Naive B cell (primary cell): ENCODE results near the gene XK. TPM values are rescaled to one million over a fixed set of nuclear protein-coding genes. Genes with fewer than 3 reads are reported as not detected.
A peak's percentile ranks its signal among the peaks of the same experiment; 100 is the strongest.

Source experiments
- ATAC-seq, 2 donors: fragments of 150-1000 bp; cut with Tn5 transposase; 2 replicates each; pipeline ENCODE4 v1.10.0; 2021; ENCODE audit warnings: low read depth in 2 of 2, mild to moderate bottlenecking in 2 of 2, moderate library complexity in 2 of 2
- DNase-seq: peaks from one replicate; pipeline ENCODE4 v3.0.0; 2022
- H3K27ac Mint-ChIP-seq, 6 donors: one replicate each; pipeline ENCODE4 v1.8.0; 2020 to 2022; ENCODE audit warnings: mild to moderate bottlenecking in 6 of 6, mixed read lengths in 6 of 6, moderate library complexity in 5 of 6, inconsistent platforms in 2 of 6
- H3K27me3 Mint-ChIP-seq, 3 donors: one replicate each; pipeline ENCODE4 v1.8.0; 2021 to 2022; ENCODE audit warnings: mixed read lengths in 3 of 3, mild to moderate bottlenecking in 1 of 3
- H3K36me3 Mint-ChIP-seq, 2 donors: one replicate each; pipeline ENCODE4 v1.8.0; 2020 to 2022; ENCODE audit warnings: mixed read lengths in 2 of 2, inconsistent platforms in 1 of 2, mild to moderate bottlenecking in 1 of 2
- H3K4me1 Mint-ChIP-seq, 3 donors: one replicate each; pipeline ENCODE4 v1.8.0; 2020 to 2022; ENCODE audit warnings: mixed read lengths in 3 of 3, inconsistent platforms in 1 of 3, mild to moderate bottlenecking in 1 of 3, moderate library complexity in 1 of 3
- H3K4me3 Mint-ChIP-seq, 8 donors: one replicate each; pipeline ENCODE4 v1.8.0; 2020 to 2022; ENCODE audit warnings: mild to moderate bottlenecking in 8 of 8, mixed read lengths in 8 of 8, moderate library complexity in 8 of 8, inconsistent platforms in 2 of 8
- H3K9me3 Mint-ChIP-seq, 7 donors: one replicate each; pipeline ENCODE4 v1.8.0; 2020 to 2022; ENCODE audit warnings: mixed read lengths in 7 of 7, mild to moderate bottlenecking in 5 of 7, inconsistent platforms in 2 of 7, moderate library complexity in 1 of 7
- polyA plus RNA-seq, 6 donors: library from polyadenylated mRNA; unstranded; fragments of 300-500 nt; fragmentation: Illumina TruSeq; gene quantifications; one replicate each; pipeline ENCODE4 v1.2.3, GENCODE V29; 2021; ENCODE audit warnings: low read depth in 6 of 6

XK gene
- polyA plus RNA-seq, 6 donors from 2014 or later, result 0.07 to 0.41 (median 0.22) TPM; not detected in 2

DNA sequence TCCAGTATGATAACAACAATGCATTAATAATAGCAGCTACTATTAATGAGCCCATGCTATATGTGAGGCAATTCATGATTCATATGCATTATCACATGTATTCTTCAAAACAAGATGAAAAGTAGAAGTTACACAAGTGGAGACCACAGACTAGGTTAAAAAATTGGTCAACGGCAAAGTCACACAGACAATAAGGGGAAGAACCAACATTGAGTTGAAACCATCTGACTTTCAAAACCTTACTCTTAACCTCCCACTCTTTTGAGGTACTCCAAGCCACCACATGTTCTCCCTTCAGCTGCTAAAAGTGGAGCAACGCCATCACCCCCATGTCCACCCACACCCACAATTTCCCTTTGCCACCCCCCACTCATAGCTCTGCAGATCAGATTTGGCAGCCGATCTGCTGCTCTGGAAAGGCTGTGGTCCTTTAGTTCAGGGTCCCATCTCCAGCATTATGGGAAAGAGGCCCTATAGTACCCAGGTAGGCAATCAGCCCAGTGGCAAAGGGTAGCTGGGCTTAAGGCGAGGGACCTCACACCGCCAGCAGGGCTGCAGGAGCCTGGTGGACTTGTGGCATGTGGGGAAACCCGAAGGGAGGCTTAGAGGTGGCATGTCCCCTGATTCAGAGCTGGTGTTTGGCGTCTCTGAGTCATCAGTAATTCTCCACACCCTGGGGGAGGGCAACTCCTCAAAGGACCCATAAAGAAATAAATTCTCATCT is 60.8 kb downstream of the XK start:
- no peaks in the 10 kb centered on the region for H3K36me3 Mint-ChIP-seq
- H3K27ac Mint-ChIP-seq, result peak overlapping the region in 5 of 6 donors; percentile 71 to 82 (median 75)
- ATAC-seq, result peak; percentile 66 to 68
- peaks cover 25 to 30% (median 27%) of the 10 kb centered on the region in 3 donors for H3K4me1 Mint-ChIP-seq
- H3K27me3 Mint-ChIP-seq, result no peaks in the 10 kb centered on the region
- peaks cover 0 to 3% (median 0%) of the 10 kb centered on the region in 7 donors for H3K9me3 Mint-ChIP-seq
- DNase-seq, result peak; percentile 32
- peak overlapping the region in 5 of 8 donors; percentile 40 to 81 (median 42) for H3K4me3 Mint-ChIP-seq

DNA sequence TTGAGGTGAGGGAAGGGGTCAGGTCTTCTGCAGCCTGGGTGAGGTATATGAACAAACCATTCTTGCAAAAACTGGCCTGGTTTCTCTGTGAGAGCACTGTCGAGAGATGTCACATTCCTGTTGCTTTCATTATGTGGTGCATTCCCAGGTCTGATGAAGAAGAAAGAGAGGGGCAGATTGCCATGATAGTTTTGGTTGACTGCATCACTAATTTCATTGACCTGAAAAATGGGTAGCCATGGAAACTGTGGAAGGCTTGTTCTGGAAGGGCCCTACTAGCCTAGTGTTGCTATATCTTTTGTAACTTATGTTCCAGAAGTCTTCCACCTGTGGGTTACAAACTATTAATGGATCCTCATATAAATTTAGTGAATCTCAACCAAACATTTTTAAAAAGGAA is 61.4 kb downstream of the XK start:
- no peak for DNase-seq
- Mint-ChIP-seq H3K36me3 (no peaks in the 10 kb centered on the region), H3K4me1 (peaks cover 25 to 36% (median 31%) of the 10 kb centered on the region in 3 donors), H3K27ac (peak overlapping the region in 3 of 6 donors; percentile 71 to 78 (median 75)), H3K4me3 (peak overlapping the region in 4 of 8 donors; percentile 9 to 81 (median 30)), H3K27me3 (no peaks in the 10 kb centered on the region), H3K9me3 (peaks cover 0 to 7% (median 0%) of the 10 kb centered on the region in 7 donors)
- no peak for ATAC-seq

DNA sequence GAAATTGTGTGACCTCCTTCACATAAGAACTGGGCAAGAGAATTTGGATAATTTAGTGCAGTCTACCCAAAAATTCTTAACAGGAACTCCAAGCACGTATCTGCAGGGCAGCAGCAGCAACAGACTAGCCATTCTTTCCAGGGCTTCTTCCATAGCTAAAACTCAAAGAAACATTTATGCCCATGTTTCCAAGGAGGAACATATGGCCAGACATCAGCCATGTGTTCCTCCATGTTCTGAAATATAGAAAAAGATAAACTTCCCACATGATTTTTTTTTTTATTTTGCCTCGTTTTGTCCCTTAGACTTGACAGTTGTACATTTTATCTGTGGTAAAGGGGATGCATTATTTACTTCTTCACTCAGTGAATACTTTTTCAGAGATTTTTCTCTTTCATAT is 66.7 kb downstream of the XK start:
- Mint-ChIP-seq H3K4me3 (no peak overlapping the region), H3K27ac (peak overlapping the region in 1 of 6 donors; percentile 40), H3K27me3 (no peaks in the 10 kb centered on the region), H3K4me1 (peaks cover 16 to 26% (median 17%) of the 10 kb centered on the region in 3 donors), H3K36me3 (no peaks in the 10 kb centered on the region), H3K9me3 (peaks cover 0 to 11% (median 0%) of the 10 kb centered on the region in 7 donors)
- ATAC-seq, result no peak
- no peak for DNase-seq

DNA sequence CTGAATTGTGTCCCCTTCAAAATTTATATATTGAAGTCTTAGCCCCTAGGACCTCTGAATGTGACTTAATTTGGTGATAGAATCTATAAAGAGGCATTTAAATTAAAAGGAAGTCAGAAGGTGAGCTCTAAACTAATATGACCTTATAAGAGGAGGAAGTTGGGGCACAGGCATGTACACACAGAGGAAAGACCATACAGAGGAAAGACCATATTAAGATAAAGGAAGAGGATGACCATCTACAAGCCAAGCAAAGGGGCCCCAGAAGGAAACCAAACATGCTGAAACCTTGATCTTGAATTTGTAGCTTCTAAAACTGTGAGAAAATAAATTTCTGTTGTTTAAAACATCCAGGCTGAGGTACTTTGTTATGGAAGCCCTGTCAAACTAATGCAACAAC is 67.3 kb downstream of the XK start:
- Mint-ChIP-seq H3K4me3 (peak overlapping the region in 3 of 8 donors; percentile 21 to 49 (median 26)), H3K36me3 (no peaks in the 10 kb centered on the region), H3K27ac (peak overlapping the region in 4 of 6 donors; percentile 16 to 79 (median 68)), H3K4me1 (peaks cover 12 to 32% (median 23%) of the 10 kb centered on the region in 3 donors), H3K27me3 (no peaks in the 10 kb centered on the region), H3K9me3 (peaks cover 0 to 11% (median 0%) of the 10 kb centered on the region in 7 donors)
- DNase-seq (no peak), ATAC-seq (no peak)

DNA sequence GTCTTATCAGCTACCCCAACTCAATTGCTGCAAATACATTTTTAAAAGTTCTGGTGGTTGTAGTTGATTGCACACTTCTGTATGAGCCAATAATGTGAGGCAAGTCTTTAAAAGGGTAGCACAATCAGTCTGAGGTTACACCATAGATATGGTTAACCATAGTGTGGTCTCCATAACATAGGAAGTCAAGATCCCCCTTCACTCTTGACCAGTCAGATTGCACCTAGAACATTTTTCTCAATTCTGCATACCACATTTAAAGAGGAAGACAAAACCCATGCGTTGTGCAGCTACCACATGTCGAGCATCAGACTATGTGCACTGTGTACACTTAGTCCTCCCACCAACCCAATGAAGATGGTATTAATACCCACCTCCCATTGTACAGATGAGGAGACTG is 67.8 kb downstream of the XK start:
- H3K4me3 Mint-ChIP-seq, result peak overlapping the region in 1 of 8 donors; percentile 21
- H3K27ac Mint-ChIP-seq, result peak overlapping the region in 1 of 6 donors; percentile 84
- peaks cover 12 to 32% (median 25%) of the 10 kb centered on the region in 3 donors for H3K4me1 Mint-ChIP-seq
- peaks cover 0 to 11% (median 1%) of the 10 kb centered on the region in 7 donors for H3K9me3 Mint-ChIP-seq
- ATAC-seq (no peak), DNase-seq (no peak)
- no peaks in the 10 kb centered on the region for H3K27me3 Mint-ChIP-seq
- H3K36me3 Mint-ChIP-seq, result no peaks in the 10 kb centered on the region

DNA sequence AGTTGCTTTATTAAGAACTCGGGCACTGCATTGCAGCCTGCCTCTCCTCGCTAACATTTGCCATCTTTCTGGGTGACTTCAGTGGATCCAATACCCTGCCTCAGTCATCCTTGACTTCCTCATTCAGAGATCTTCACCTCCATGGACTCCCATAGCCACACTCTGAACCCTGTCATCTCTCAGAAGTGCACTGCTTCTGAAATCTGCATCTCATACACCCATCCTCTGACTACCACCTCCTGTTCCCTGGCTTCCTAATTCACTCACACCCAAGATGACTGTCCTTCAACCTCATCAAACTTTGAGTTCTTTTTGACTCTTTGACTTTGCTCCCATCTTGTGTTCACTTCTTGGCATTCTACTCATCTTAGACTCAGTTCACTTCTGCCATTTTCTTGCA is 68.9 kb downstream of the XK start:
- Mint-ChIP-seq H3K36me3 (no peaks in the 10 kb centered on the region), H3K4me3 (no peak overlapping the region), H3K27ac (no peak overlapping the region), H3K4me1 (peaks cover 17 to 34% (median 24%) of the 10 kb centered on the region in 3 donors), H3K9me3 (peaks cover 0 to 11% (median 2%) of the 10 kb centered on the region in 7 donors), H3K27me3 (no peaks in the 10 kb centered on the region)
- ATAC-seq, result no peak
- DNase-seq, result no peak

DNA sequence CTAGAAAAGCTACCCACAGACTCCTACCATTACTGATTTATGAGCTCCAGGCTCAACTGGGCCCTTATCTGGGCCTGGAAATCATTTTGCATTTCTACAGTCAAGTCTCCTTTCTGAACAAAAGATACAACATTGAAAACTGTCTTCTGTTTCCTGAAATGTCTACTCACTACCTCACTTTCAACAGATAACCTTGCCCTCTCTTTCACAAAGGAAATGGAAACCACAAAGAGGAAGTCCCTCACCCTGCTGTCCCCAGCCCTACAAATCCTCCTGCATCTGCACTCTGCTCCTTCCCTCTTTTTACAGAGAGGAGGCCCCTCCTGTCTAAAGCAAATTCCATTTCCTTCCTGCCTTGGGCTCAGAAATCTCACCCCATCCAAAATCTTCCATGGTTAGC is 69.4 kb downstream of the XK start:
- no peak overlapping the region for H3K4me3 Mint-ChIP-seq
- H3K36me3 Mint-ChIP-seq, result no peaks in the 10 kb centered on the region
- ATAC-seq, result peak; percentile 98 to 99
- H3K27me3 Mint-ChIP-seq, result no peaks in the 10 kb centered on the region
- peaks cover 0 to 11% (median 2%) of the 10 kb centered on the region in 7 donors for H3K9me3 Mint-ChIP-seq
- H3K4me1 Mint-ChIP-seq, result peaks cover 19 to 34% (median 24%) of the 10 kb centered on the region in 3 donors
- peak; percentile 80 for DNase-seq
- H3K27ac Mint-ChIP-seq, result no peak overlapping the region

DNA sequence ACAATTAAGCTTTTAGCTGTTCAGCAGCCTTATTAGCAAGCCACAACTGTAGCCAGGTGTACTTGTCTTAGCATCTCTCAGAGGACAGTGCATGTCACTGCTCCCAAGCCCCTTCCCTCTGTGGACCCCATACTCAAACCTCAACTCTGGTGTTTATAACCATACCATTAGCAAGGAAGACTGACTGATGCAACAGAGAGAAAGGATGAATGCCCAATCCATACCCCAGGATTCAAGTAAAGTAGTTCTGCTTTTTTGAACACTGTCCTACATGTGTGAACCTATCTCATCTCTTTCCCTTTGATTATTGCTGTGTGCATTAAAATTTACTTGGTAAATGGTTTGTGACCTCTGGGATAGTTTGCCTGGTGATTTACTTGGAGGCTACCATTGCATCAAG is 71.5 kb downstream of the XK start:
- DNase-seq (no peak), ATAC-seq (no peak)
- H3K4me1 Mint-ChIP-seq, result peaks cover 22 to 40% (median 29%) of the 10 kb centered on the region in 3 donors
- H3K27ac Mint-ChIP-seq, result peak overlapping the region in 1 of 6 donors; percentile 43
- H3K9me3 Mint-ChIP-seq, result peaks cover 0 to 7% (median 0%) of the 10 kb centered on the region in 7 donors
- H3K4me3 Mint-ChIP-seq, result peak overlapping the region in 1 of 8 donors; percentile 3
- H3K36me3 Mint-ChIP-seq, result no peaks in the 10 kb centered on the region
- H3K27me3 Mint-ChIP-seq, result no peaks in the 10 kb centered on the region

DNA sequence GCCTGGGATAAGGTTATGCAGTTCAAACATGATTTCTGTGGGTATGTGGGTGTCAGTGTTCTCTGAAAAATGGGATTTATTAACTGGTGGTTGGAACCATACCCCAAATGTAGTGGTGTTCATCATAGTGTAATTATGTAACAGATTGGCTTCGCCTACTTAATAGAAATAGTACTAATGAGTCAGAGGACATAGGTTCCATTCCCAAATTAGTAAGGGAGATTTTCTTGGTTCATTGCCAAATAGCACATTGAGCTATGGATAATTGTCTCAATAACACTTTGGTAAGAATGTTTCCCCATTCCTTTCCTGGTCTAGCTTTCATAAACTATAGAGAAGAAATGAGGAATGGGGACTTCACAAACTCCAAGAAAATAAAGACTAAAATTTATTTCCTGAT is 73.8 kb downstream of the XK start:
- H3K4me1 Mint-ChIP-seq, result peaks cover 33 to 43% (median 39%) of the 10 kb centered on the region in 3 donors
- H3K36me3 Mint-ChIP-seq, result no peaks in the 10 kb centered on the region
- H3K9me3 Mint-ChIP-seq, result peaks cover 0 to 3% (median 0%) of the 10 kb centered on the region in 7 donors
- H3K27me3 Mint-ChIP-seq, result no peaks in the 10 kb centered on the region
- no peak overlapping the region for H3K4me3 Mint-ChIP-seq
- ATAC-seq, result no peak
- H3K27ac Mint-ChIP-seq, result no peak overlapping the region
- no peak for DNase-seq

DNA sequence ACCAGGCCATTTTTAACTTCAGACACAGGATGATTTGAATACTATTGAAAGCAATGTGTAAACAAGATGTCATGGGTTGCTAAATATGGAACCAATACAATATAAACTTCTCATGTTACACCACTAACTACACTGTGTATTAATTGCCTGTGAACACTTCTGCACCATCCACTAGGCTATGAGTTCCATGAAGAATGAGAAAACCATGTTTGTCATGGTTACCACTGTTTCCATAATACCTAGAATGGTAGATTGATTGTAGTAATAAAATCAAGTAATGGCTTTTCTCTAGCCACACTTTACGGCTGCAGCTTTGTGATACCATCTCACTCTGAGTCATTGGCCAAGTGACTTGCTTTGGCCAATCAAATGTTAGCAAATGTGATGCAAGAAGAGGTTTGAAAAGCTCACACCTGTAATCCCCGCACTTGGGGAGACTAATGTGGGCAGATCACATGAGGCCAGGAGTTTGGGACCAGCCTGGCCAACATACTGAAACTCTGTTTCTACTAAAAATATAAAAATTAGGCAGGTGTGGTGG is 74.4 kb downstream of the XK start:
- Mint-ChIP-seq H3K4me1 (peaks cover 36 to 47% (median 41%) of the 10 kb centered on the region in 3 donors), H3K9me3 (peaks cover 0 to 3% (median 0%) of the 10 kb centered on the region in 7 donors), H3K27me3 (no peaks in the 10 kb centered on the region), H3K4me3 (no peak overlapping the region), H3K36me3 (no peaks in the 10 kb centered on the region), H3K27ac (peak overlapping the region in 1 of 6 donors; percentile 51)
- ATAC-seq (no peak), DNase-seq (no peak)

DNA sequence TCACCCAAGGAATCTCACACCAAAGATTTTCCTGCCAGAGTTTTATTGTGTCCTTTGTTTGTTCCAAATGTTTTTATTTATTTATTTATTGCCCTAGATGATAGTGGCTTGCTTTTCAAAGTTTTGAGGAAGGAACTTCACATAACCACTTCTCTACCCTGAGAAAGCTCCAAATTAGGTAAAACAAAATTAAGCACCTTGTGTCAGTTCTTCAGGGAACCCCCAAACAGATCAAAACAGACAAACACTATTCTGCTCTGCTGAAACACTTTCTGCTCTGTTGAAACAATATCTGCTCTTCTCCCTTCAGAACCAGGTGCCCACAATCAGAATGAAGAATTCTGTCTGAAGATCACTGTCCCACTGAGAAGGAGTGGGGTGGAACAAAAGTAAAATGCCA is 77.8 kb downstream of the XK start:
- ATAC-seq, result peak; percentile 88 to 91
- Mint-ChIP-seq H3K27ac (peak overlapping the region; percentile 53 to 93 (median 90)), H3K9me3 (peaks cover 0 to 3% (median 0%) of the 10 kb centered on the region in 7 donors), H3K4me1 (peaks cover 43 to 59% (median 54%) of the 10 kb centered on the region in 3 donors), H3K4me3 (peak overlapping the region in 5 of 8 donors; percentile 32 to 57 (median 45)), H3K27me3 (no peaks in the 10 kb centered on the region), H3K36me3 (no peaks in the 10 kb centered on the region)
- DNase-seq, result peak; percentile 30

DNA sequence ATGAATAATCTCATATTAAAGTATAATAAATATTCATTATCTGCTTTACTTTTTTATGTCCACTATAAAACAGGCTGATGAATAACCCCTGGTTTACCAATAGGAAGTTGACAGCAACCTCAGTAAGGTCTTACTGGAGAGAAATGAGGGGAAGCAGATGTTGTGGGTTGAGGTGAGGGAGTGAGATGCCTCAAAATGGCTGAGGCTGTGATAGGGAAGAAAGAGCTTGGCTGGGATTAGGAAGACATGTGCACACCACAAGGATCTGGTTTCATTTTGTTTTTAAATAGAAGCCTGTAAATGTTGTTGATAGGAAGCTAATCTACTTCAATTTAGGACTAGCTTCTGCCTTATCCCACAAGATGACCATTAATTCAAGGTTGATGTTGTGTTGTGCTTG is 79.9 kb downstream of the XK start:
- peaks cover 39 to 52% (median 47%) of the 10 kb centered on the region in 3 donors for H3K4me1 Mint-ChIP-seq
- no peaks in the 10 kb centered on the region for H3K27me3 Mint-ChIP-seq
- ATAC-seq (no peak), DNase-seq (no peak)
- peaks cover 0 to 3% (median 0%) of the 10 kb centered on the region in 7 donors for H3K9me3 Mint-ChIP-seq
- peak overlapping the region in 1 of 8 donors; percentile 38 for H3K4me3 Mint-ChIP-seq
- H3K27ac Mint-ChIP-seq, result peak overlapping the region in 4 of 6 donors; percentile 9 to 89 (median 70)
- no peaks in the 10 kb centered on the region for H3K36me3 Mint-ChIP-seq

DNA sequence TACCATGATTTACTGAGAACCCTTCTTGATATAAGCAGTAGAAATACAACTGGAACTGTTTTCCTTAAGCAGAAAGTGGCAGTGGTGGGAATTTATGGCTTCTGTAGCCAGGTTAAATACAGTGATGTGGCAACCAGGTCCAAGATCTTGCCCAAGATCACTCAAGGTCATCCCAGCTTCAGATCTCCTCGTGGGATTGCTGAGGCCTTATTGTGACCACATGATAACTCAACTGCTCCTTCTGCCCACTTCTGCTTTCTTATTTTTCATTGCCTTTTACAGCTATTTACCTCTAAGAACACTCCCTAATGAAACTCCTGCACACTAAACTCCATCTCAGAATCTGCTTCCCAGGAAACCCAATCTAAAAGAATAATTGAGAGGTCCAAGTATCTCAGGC is 81.8 kb downstream of the XK start:
- no peak for ATAC-seq
- H3K4me1 Mint-ChIP-seq, result peaks cover 35 to 41% (median 37%) of the 10 kb centered on the region in 3 donors
- DNase-seq, result no peak
- no peaks in the 10 kb centered on the region for H3K27me3 Mint-ChIP-seq
- peaks cover 0 to 4% (median 0%) of the 10 kb centered on the region in 7 donors for H3K9me3 Mint-ChIP-seq
- H3K27ac Mint-ChIP-seq, result peak overlapping the region in 3 of 6 donors; percentile 0 to 59 (median 41)
- no peaks in the 10 kb centered on the region for H3K36me3 Mint-ChIP-seq
- H3K4me3 Mint-ChIP-seq, result peak overlapping the region in 5 of 8 donors; percentile 0 to 47 (median 19)
